ENCODE data around the gene CACNA2D4.
"Not testable (repeated sequence)": the region's sequence is repeated elsewhere in the genome, so short reads cannot be mapped to it uniquely, and the experiment has no call there.

Gene CACNA2D4

GRCh38 chr12:1918081-1918883 is at the start of gene CACNA2D4:
CACNA2D4 (minus strand) TSS chr12:1918652; CDS start chr12:1918473, 179 bp downstream.
- DNase-seq (ENCODE audit: low read depth in 2 of 2) = no peak

- DNase-seq (ENCODE audit: low read depth in 2 of 2) = no peak
These were observed 48.2 kb upstream of the CACNA2D4 start for GRCh38 chr12:1966561-1967226.

- no peak for DNase-seq (ENCODE audit: low read depth in 2 of 2)
These were observed 47.5 kb upstream of the CACNA2D4 start for GRCh38 chr12:1965916-1966315.

- no peak for DNase-seq (ENCODE audit: low read depth in 2 of 2)
These were observed 43.9 kb upstream of the CACNA2D4 start for GRCh38 chr12:1962051-1963020.

GRCh38 chr12:1956716-1957115 is 38.3 kb upstream of the CACNA2D4 start:
- no peak for DNase-seq (ENCODE audit: low read depth in 2 of 2)

- DNase-seq (ENCODE audit: low read depth in 2 of 2) = no peak
These were observed 31.5 kb upstream of the CACNA2D4 start for GRCh38 chr12:1949771-1950470.

- DNase-seq (ENCODE audit: low read depth in 2 of 2) = no peak
These were observed 30.4 kb upstream of the CACNA2D4 start for GRCh38 chr12:1948883-1949282.

GRCh38 chr12:1947081-1947480 is 28.6 kb upstream of the CACNA2D4 start:
- peak; percentile 36 to 39 for DNase-seq (ENCODE audit: low read depth in 2 of 2)

- DNase-seq (ENCODE audit: low read depth in 2 of 2) = no peak
These were observed 27.8 kb upstream of the CACNA2D4 start for GRCh38 chr12:1946296-1946695.

GRCh38 chr12:1945502-1945901 is 27.1 kb upstream of the CACNA2D4 start:
- not testable (repeated sequence) for DNase-seq (ENCODE audit: low read depth in 2 of 2)

GRCh38 chr12:1939801-1940607 is 21.6 kb upstream of the CACNA2D4 start:
- DNase-seq (ENCODE audit: low read depth in 2 of 2) = peak; percentile 24 to 33

- DNase-seq (ENCODE audit: low read depth in 2 of 2) = no peak
These were observed 20.9 kb upstream of the CACNA2D4 start for GRCh38 chr12:1939331-1939730.

GRCh38 chr12:1937481-1938224 is 19.2 kb upstream of the CACNA2D4 start:
- no peak for DNase-seq (ENCODE audit: low read depth in 2 of 2)

GRCh38 chr12:1936406-1937320 is 18.2 kb upstream of the CACNA2D4 start:
- DNase-seq (ENCODE audit: low read depth in 2 of 2) = no peak

- no peak for DNase-seq (ENCODE audit: low read depth in 2 of 2)
These were observed 17.4 kb upstream of the CACNA2D4 start for GRCh38 chr12:1935700-1936378.

- no peak for DNase-seq (ENCODE audit: low read depth in 2 of 2)
These were observed 16.8 kb upstream of the CACNA2D4 start for GRCh38 chr12:1935242-1935641.

- no peak for DNase-seq (ENCODE audit: low read depth in 2 of 2)
These were observed 16.4 kb upstream of the CACNA2D4 start for GRCh38 chr12:1934831-1935230.

- DNase-seq (ENCODE audit: low read depth in 2 of 2) = no peak
These were observed 15.6 kb upstream of the CACNA2D4 start for GRCh38 chr12:1934068-1934467.
